Measurements from ENCODE around the gene CCDC86.

DNA sequence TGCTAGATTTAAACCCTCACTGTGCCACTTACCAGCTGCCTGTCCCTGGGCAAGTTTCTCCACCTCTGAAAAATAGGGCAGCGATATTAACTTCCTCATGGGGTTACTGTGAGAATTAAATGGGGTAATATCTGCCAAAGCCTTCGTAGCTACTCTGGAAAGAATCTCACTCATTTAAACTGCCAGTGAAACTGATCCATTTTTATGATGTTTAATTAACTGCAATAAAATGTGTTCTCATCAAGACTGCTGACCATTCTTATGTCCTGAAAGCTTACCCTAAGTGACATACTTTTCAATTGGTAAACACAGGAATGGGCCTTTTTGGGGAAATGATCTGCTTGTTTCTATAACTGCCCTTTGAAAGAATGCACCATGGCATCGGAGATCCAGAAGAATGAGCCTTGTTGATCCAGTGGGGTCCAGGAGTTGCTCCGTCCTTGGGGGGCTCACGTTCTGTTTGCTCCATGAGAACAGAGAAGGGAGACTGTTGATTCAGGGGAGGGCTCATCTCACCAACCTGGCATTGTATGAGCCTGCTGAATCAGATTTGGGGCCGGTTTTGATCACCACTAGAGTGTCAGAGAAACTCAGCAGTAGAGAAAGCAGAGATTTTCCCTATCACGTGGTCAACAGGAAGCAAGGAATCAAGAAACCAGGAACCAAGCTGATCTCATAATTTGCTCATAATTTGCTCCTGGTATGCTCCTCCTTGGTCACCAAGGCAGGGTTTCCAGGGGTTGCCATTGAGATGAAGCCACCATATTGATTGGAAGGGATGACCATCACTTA lies 7.0 kb upstream of the CCDC86 start:
- TF ChIP-seq CTCF (IDR thresholded peaks at IDR 0.05) (no peak), EZH2 (IDR thresholded peaks at IDR 0.05) (no peak)
